GM12878 (cell line): ENCODE measurements around the gene ORC4. TPM values are rescaled to one million over a fixed set of nuclear protein-coding genes. Genes with fewer than 3 reads are reported as not detected.

Experiments
- ATAC-seq: fragments of 200-7000 bp; cut with Tn5 transposase; 3 replicates; pipeline ENCODE4 v1.9.1; 2020; ENCODE audit warnings: mild to moderate bottlenecking, moderate library complexity
- BruUV-seq: library from RNA; stranded (reverse); fragments of 400-500 nt; replicated peaks from 2 replicates; lab custom pipeline; 2021; lab: Mats Ljungman, UMichigan
- CTCF ChIA-PET: fragments of 300-600 bp; sonication (Branson Sonifier 250); formaldehyde crosslinking; extraction: SDS; loops from one replicate; lab custom pipeline; 2021; ENCODE audit warnings: inconsistent platforms; lab: Yijun Ruan, JAX
- POLR2A ChIA-PET: fragments of 350-600 bp; formaldehyde crosslinking; extraction: SDS; loops from one replicate; lab custom pipeline; 2021; ENCODE audit warnings: inconsistent platforms; lab: Charles Lee
- RAD21 ChIA-PET: fragments of 300-600 bp; sonication (Branson Sonifier 250); formaldehyde crosslinking; loops from one replicate; lab custom pipeline; 2023; ENCODE audit warnings: antibody characterized with exemption; ENCODE audit not compliant: unreplicated experiment; lab: Charles Lee
- SMC1A ChIA-PET: fragments of 300-600 bp; sonication (Branson Sonifier 250); formaldehyde crosslinking; loops from one replicate; lab custom pipeline; 2023; ENCODE audit not compliant: unreplicated experiment, uncharacterized antibody; lab: Charles Lee
- DNase-seq: peaks from one replicate; pipeline ENCODE4 v3.0.0-alpha.2; 2011; ENCODE audit warnings: low read depth, low spot score
- FAIRE-seq: peaks from 3 replicates; lab custom pipeline; 2011; peaks lifted over from hg19 to GRCh38; lab: Jason Lieb, UNC
- H2AFZ ChIP-seq: 2 replicates; pipeline ENCODE4 v1.6.0; 2011; ENCODE audit warnings: low read depth, low read length, control low read depth; ENCODE audit not compliant: control insufficient read depth
- H3K27ac ChIP-seq: 2 replicates; pipeline ENCODE4 v1.5.1; 2011; ENCODE audit warnings: control low read depth; ENCODE audit not compliant: control insufficient read depth, insufficient read depth
- H3K27me3 ChIP-seq, 2 experiments: replicated peaks in 1 of 2; 2 replicates each; pipeline versions ENCODE4 v1.6.0 to v1.6.1; 2011; ENCODE audit warnings: low read length in 1 of 2; ENCODE audit not compliant: control insufficient read depth in 2 of 2, insufficient read depth in 2 of 2
- H3K36me3 ChIP-seq, 2 experiments: 2 replicates each; pipeline ENCODE4 v1.5.1; 2011; ENCODE audit warnings: low read length in 1 of 2; ENCODE audit not compliant: control insufficient read depth in 2 of 2, insufficient read depth in 2 of 2
- H3K4me1 ChIP-seq: 2 replicates; pipeline ENCODE4 v1.6.1; 2011; ENCODE audit warnings: mild to moderate bottlenecking, low read length, moderate library complexity, mixed read lengths; ENCODE audit not compliant: control insufficient read depth, insufficient read depth
- H3K4me2 ChIP-seq: 2 replicates; pipeline ENCODE4 v1.6.0; 2011; ENCODE audit warnings: control low read depth; ENCODE audit not compliant: control insufficient read depth, insufficient read depth
- H3K4me3 ChIP-seq: fragments of 200-600 bp; sonication (generic); 2 replicates; pipeline ENCODE4 v1.5.1; 2016
- H3K79me2 ChIP-seq: 2 replicates; pipeline ENCODE4 v1.6.0; 2011; ENCODE audit warnings: low read length; ENCODE audit not compliant: control insufficient read depth, insufficient read depth
- H3K9ac ChIP-seq: 2 replicates; pipeline ENCODE4 v1.8.0; 2011; ENCODE audit warnings: low read length, control low read depth, mixed read lengths; ENCODE audit not compliant: control insufficient read depth, insufficient read depth
- H3K9me3 ChIP-seq: replicated peaks from 3 replicates; pipeline ENCODE4 v1.5.1; 2011; ENCODE audit warnings: mild to moderate bottlenecking, low read length; ENCODE audit not compliant: control insufficient read depth, insufficient read depth
- H4K20me1 ChIP-seq: 2 replicates; pipeline ENCODE4 v1.6.0; 2011; ENCODE audit not compliant: control insufficient read depth, insufficient read depth
- CREB1 ChIP-seq: IDR thresholded peaks from 2 replicates; pipeline ENCODE4 v1.6.1; 2012; ENCODE audit warnings: low read depth, mild to moderate bottlenecking, inconsistent platforms
- GABPA ChIP-seq: IDR thresholded peaks from 2 replicates; pipeline ENCODE4 v1.6.1; 2014; ENCODE audit warnings: antibody characterized with exemption, low read depth, mild to moderate bottlenecking, inconsistent platforms
- HDAC2 ChIP-seq: fragments of 200-600 bp; sonication (generic); IDR thresholded peaks from 2 replicates; pipeline ENCODE4 v1.6.1; 2017
- IRF4 ChIP-seq: IDR thresholded peaks from 2 replicates; pipeline ENCODE4 v1.6.1; 2011; ENCODE audit warnings: low read depth, low read length
- LARP7 ChIP-seq: fragments of 450-650 bp; IDR thresholded peaks from 2 replicates; pipeline ENCODE4 v1.6.1; 2017; ENCODE audit warnings: mild to moderate bottlenecking
- PAX5 ChIP-seq: IDR thresholded peaks from 2 replicates; pipeline ENCODE4 v1.6.1; 2011; ENCODE audit warnings: low read depth, low read length, borderline replicate concordance
- SMAD5 ChIP-seq: IDR thresholded peaks from 2 replicates; pipeline ENCODE4 v1.6.1; 2016; ENCODE audit warnings: antibody characterized with exemption, low read depth
- SRF ChIP-seq, 2 experiments: IDR thresholded peaks; 2 replicates each; pipeline ENCODE4 v1.6.1; 2011; ENCODE audit warnings: low read depth in 2 of 2, low read length in 2 of 2, mild to moderate bottlenecking in 1 of 2, moderate library complexity in 1 of 2
- ZNF217 ChIP-seq: fragments of 450-650 bp; IDR thresholded peaks from 2 replicates; pipeline ENCODE4 v1.6.1; 2017; ENCODE audit warnings: antibody characterized with exemption, mild to moderate bottlenecking
- ZNF384 ChIP-seq: IDR thresholded peaks from 2 replicates; pipeline ENCODE4 v1.6.1; 2012; ENCODE audit warnings: low read depth, mild to moderate bottlenecking, low read length, improper control_type of control experiment, borderline replicate concordance
- WGBS: methylation state at CpG from one replicate; pipeline ENCODE4 v1.1.6; 2016; ENCODE audit warnings: low lambda C conversion rate; ENCODE audit not compliant: insufficient replicate concordance, insufficient coverage; ENCODE audit errors: missing lambda C conversion rate; 5-methylcytosine and 5-hydroxymethylcytosine counted together
- in situ Hi-C: fragments of 300-500 bp; cut with MboI; formaldehyde crosslinking; loops from 9 replicates; pipeline ENCODE4 v1.14.3; 2018; ENCODE audit warnings: mixed read lengths
- intact Hi-C: fragments of 100-400 bp; cut with micrococcal nuclease; formaldehyde crosslinking; loops from one replicate; pipeline ENCODE4 v1.14.2; 2022; ENCODE audit not compliant: unreplicated experiment
- polyA plus RNA-seq, 11 experiments: library from polyadenylated mRNA; depleted of rRNA in 4 of 11; unstranded in 6 of 11; stranded (reverse) in 5 of 11; fragments of >200 nt; fragmentation: Nextera tagmentation in 4 of 11; fragmentation: Illumina TruSeq in 1 of 11; extraction: Ambion mirVana in 4 of 11; extraction: Trizol in 1 of 11; gene quantifications; 1 replicate in 1 of 11; 2 replicates in 10 of 11; pipeline versions ENCODE4 v1.2.1 to v1.2.3, GENCODE V29; 2011 to 2016; ENCODE audit warnings: inconsistent platforms in 2 of 11, missing spikeins in 2 of 11, low read depth in 1 of 11
- total RNA-seq, 4 experiments: library from RNA; depleted of rRNA in 3 of 4; stranded (reverse); fragments of >200 nt in 3 of 4; fragmentation: Illumina TruSeq in 1 of 4; extraction: Trizol in 1 of 4; gene quantifications; 2 replicates each; pipeline versions ENCODE4 v1.2.1 to v1.2.3, GENCODE V29; 2013 to 2021
- TF ChIP-seq, protein P1 (sequence below): fragments of 450-650 bp; conservative IDR thresholded peaks from 2 replicates; pipeline ENCODE4 v1.6.1; 2017; ENCODE audit warnings: mild to moderate bottlenecking, moderate library complexity
- TF ChIP-seq, protein P2 (sequence below): IDR thresholded peaks from 2 replicates; pipeline ENCODE4 v1.6.1; 2011; ENCODE audit warnings: borderline replicate concordance, low read depth, mild to moderate bottlenecking, moderate library complexity, low read length; ENCODE audit not compliant: insufficient read depth, poor library complexity, severe bottlenecking
- TF ChIP-seq, protein P3 (sequence below): fragments of 450-650 bp; formaldehyde crosslinking; IDR thresholded peaks from 2 replicates; pipeline ENCODE4 v1.4.0; 2022; ENCODE audit warnings: mild to moderate bottlenecking, moderate library complexity
- TF ChIP-seq, protein P4 (sequence below): fragments of 450-650 bp; IDR thresholded peaks from 2 replicates; pipeline ENCODE4 v1.6.1; 2016; ENCODE audit warnings: mild to moderate bottlenecking, moderate library complexity, borderline replicate concordance

Gene ORC4
- total and polyA plus RNA-seq, 10 of the 15 experiments (the other 5 are each of a cell fraction or from before 2014, with no cell fraction given) = 25.7 to 71.3 (median 52.1) TPM

DNA sequence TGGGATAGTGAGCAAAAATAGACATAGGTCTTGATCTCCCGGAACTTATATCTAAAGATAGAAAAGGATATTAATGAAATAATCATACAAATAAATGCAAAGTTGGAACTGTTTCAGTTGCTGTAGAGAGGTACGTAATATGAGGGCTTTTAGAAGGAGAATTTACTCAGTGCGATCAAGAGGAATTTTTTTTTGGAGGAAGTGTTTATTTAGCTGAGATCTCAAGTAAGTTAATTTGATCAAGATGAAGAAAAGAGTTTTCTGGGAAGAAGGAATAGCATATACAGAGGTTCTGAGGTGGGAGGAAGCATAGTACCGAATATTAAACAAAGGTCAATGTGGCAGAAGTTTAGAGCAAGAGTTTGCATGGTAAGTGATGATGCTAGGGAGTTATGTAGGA, 11.7 kb upstream of the ORC4 start:
- Histone ChIP-seq H3K4me3 (no peak overlapping the region), H3K27me3 (no peaks in the 10 kb centered on the region), H3K27ac (no peak overlapping the region), H3K36me3 (no peaks in the 10 kb centered on the region), H3K79me2 (peaks cover 20% of the 10 kb centered on the region), H2AFZ (no peak overlapping the region), H3K9ac (no peak overlapping the region), H3K4me1 (no peaks in the 10 kb centered on the region), H4K20me1 (no peaks in the 10 kb centered on the region), H3K9me3 (peaks cover 3% of the 10 kb centered on the region; the same call in 1 of the 3 replicates), H3K4me2 (no peak overlapping the region)
- ChIA-PET POLR2A (interaction anchor here (0.8 to 6.1 kb wide), 4 partner anchors 9 to 17 kb away, joined by 3 to 40 read pairs (median 4); partner anchors contain the start of genes MBD5 and ORC4), RAD21 (interaction anchor here (1.2 to 1.6 kb wide), 2 partner anchors 10 kb away, joined by 4 read pairs; no protein-coding TSS in a partner anchor), CTCF (interaction anchor here (1.5 to 2.9 kb wide), 4 partner anchors 9 to 477 kb away, joined by 3 to 15 read pairs (median 8); partner anchors contain the start of genes MBD5 and ORC4), SMC1A (interaction anchor here (1.0 to 17.7 kb wide), 7 partner anchors 9 to 432 kb away, joined by 3 to 177 read pairs (median 10); partner anchors contain the start of genes MBD5 and ORC4)
- DNase-seq (no peak), FAIRE-seq (no peak), ATAC-seq (no peak)
- no TSS peak for BruUV-seq
- intact Hi-C loops (no loop called here), in situ Hi-C loops (no loop called here)
- WGBS = 98% methylated on average over 4 of the region's 4 CpGs
- TF ChIP-seq, protein P1, sequence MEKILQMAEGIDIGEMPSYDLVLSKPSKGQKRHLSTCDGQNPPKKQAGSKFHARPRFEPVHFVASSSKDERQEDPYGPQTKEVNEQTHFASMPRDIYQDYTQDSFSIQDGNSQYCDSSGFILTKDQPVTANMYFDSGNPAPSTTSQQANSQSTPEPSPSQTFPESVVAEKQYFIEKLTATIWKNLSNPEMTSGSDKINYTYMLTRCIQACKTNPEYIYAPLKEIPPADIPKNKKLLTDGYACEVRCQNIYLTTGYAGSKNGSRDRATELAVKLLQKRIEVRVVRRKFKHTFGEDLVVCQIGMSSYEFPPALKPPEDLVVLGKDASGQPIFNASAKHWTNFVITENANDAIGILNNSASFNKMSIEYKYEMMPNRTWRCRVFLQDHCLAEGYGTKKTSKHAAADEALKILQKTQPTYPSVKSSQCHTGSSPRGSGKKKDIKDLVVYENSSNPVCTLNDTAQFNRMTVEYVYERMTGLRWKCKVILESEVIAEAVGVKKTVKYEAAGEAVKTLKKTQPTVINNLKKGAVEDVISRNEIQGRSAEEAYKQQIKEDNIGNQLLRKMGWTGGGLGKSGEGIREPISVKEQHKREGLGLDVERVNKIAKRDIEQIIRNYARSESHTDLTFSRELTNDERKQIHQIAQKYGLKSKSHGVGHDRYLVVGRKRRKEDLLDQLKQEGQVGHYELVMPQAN = no peak
- no peak for TF ChIP-seq PAX5
- TF ChIP-seq, protein P2, sequence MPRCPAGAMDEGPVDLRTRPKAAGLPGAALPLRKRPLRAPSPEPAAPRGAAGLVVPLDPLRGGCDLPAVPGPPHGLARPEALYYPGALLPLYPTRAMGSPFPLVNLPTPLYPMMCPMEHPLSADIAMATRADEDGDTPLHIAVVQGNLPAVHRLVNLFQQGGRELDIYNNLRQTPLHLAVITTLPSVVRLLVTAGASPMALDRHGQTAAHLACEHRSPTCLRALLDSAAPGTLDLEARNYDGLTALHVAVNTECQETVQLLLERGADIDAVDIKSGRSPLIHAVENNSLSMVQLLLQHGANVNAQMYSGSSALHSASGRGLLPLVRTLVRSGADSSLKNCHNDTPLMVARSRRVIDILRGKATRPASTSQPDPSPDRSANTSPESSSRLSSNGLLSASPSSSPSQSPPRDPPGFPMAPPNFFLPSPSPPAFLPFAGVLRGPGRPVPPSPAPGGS = no peak
- no peak for TF ChIP-seq HDAC2
- no peak for TF ChIP-seq SMAD5
- TF ChIP-seq CREB1 = no peak
- no peak for TF ChIP-seq LARP7
- TF ChIP-seq, protein P3, sequence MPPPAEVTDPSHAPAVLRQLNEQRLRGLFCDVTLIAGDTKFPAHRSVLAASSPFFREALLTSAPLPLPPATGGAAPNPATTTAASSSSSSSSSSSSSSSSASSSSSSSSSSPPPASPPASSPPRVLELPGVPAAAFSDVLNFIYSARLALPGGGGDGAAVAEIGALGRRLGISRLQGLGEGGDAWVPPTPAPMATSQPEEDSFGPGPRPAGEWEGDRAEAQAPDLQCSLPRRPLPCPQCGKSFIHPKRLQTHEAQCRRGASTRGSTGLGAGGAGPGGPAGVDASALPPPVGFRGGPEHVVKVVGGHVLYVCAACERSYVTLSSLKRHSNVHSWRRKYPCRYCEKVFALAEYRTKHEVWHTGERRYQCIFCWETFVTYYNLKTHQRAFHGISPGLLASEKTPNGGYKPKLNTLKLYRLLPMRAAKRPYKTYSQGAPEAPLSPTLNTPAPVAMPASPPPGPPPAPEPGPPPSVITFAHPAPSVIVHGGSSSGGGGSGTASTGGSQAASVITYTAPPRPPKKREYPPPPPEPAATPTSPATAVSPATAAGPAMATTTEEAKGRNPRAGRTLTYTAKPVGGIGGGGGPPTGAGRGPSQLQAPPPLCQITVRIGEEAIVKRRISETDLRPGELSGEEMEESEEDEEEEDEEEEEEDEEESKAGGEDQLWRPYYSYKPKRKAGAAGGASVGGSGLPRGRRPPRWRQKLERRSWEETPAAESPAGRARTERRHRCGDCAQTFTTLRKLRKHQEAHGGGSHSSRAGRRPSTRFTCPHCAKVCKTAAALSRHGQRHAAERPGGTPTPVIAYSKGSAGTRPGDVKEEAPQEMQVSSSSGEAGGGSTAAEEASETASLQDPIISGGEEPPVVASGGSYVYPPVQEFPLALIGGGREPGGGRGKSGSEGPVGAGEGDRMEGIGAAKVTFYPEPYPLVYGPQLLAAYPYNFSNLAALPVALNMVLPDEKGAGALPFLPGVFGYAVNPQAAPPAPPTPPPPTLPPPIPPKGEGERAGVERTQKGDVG = no peak
- TF ChIP-seq, protein P4, sequence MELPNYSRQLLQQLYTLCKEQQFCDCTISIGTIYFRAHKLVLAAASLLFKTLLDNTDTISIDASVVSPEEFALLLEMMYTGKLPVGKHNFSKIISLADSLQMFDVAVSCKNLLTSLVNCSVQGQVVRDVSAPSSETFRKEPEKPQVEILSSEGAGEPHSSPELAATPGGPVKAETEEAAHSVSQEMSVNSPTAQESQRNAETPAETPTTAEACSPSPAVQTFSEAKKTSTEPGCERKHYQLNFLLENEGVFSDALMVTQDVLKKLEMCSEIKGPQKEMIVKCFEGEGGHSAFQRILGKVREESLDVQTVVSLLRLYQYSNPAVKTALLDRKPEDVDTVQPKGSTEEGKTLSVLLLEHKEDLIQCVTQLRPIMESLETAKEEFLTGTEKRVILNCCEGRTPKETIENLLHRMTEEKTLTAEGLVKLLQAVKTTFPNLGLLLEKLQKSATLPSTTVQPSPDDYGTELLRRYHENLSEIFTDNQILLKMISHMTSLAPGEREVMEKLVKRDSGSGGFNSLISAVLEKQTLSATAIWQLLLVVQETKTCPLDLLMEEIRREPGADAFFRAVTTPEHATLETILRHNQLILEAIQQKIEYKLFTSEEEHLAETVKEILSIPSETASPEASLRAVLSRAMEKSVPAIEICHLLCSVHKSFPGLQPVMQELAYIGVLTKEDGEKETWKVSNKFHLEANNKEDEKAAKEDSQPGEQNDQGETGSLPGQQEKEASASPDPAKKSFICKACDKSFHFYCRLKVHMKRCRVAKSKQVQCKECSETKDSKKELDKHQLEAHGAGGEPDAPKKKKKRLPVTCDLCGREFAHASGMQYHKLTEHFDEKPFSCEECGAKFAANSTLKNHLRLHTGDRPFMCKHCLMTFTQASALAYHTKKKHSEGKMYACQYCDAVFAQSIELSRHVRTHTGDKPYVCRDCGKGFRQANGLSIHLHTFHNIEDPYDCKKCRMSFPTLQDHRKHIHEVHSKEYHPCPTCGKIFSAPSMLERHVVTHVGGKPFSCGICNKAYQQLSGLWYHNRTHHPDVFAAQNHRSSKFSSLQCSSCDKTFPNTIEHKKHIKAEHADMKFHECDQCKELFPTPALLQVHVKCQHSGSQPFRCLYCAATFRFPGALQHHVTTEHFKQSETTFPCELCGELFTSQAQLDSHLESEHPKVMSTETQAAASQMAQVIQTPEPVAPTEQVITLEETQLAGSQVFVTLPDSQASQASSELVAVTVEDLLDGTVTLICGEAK = no peak
- TF ChIP-seq ZNF217 = no peak
- TF ChIP-seq GABPA = no peak
- no peak for TF ChIP-seq ZNF384
- TF ChIP-seq SRF (IDR thresholded peaks at IDR 0.05; ENCODE audit: low read depth in 2 of 2, low read length in 2 of 2) = no peak
- no peak for TF ChIP-seq IRF4
